Right lobe of liver (tissue), 6 donors: ENCODE measurements around the gene ENO1. TPM values are rescaled to one million over a fixed set of nuclear protein-coding genes. Genes with fewer than 3 reads are reported as not detected.

Experiments used
- ATAC-seq, 4 donors: fragments of 200-7000 bp; cut with Tn5 transposase; one replicate each; pipeline ENCODE4 v1.9.1; 2020; ENCODE audit warnings: mild to moderate bottlenecking in 4 of 4, moderate library complexity in 4 of 4
- DNase-seq, 3 donors: peaks; one replicate each; pipeline ENCODE4 v3.0.0-alpha.2; 2020
- H3K27ac ChIP-seq, 3 donors: fragments of 200-600 bp; one replicate each; pipeline ENCODE4 v1.8.0; 2022
- H3K27me3 ChIP-seq, 2 donors: fragments of 200-600 bp; one replicate each; pipeline ENCODE4 v1.8.0; 2022
- H3K36me3 ChIP-seq, 4 donors: fragments of 200-600 bp; sonication (generic) in 1 of 4; one replicate each; pipeline versions ENCODE4 v1.5.1 to v1.8.0; 2017 to 2022; ENCODE audit warnings: control low read depth in 1 of 4
- H3K4me1 ChIP-seq, 4 donors: fragments of 200-600 bp; sonication (generic) in 1 of 4; one replicate each; pipeline versions ENCODE4 v1.5.1 to v1.8.0; 2017 to 2022; ENCODE audit warnings: control low read depth in 1 of 4
- H3K4me3 ChIP-seq, 3 donors: fragments of 200-600 bp; one replicate each; pipeline ENCODE4 v1.8.0; 2022
- H3K9me3 ChIP-seq, 4 donors: fragments of 200-600 bp; sonication (generic) in 1 of 4; one replicate each; pipeline versions ENCODE4 v1.5.1 to v1.8.0; 2017 to 2022; ENCODE audit warnings: control low read depth in 1 of 4
- POLR2A ChIP-seq: fragments of 450-650 bp; IDR thresholded peaks from one replicate; pipeline ENCODE4 v1.6.1; 2017; ENCODE audit warnings: antibody characterized with exemption, mild to moderate bottlenecking
- WGBS: methylation state at CpG from one replicate; pipeline ENCODE4 v1.1.6; 2018; ENCODE audit warnings: low coverage, low lambda C conversion rate; ENCODE audit not compliant: insufficient coverage; ENCODE audit errors: missing lambda C conversion rate; 5-methylcytosine and 5-hydroxymethylcytosine counted together
- intact Hi-C, 2 donors: fragments of 100-400 bp; cut with DNase I; formaldehyde crosslinking; loops; one replicate each; pipeline versions ENCODE4 v1.11.2 to v1.14.1; 2022
- total RNA-seq, 6 experiments: library from RNA; depleted of rRNA in 2 of 6; stranded (reverse); fragments of >200 nt in 2 of 6; fragmentation: NEBNext Ultra II Directional in 3 of 6; extraction: Animal tissue kit (Norgen Biotek cat#: 25700) in 3 of 6; gene quantifications; one replicate each; pipeline versions ENCODE4 v1.1.0 to v1.2.4, GENCODE V29; 2016 to 2023
- TF ChIP-seq, protein P1 (sequence below), 4 donors: fragments of 200-600 bp in 3 of 4; fragments of 450-650 bp in 1 of 4; IDR thresholded peaks; one replicate each; pipeline versions ENCODE4 v1.5.1 to v1.8.0; 2016 to 2022; ENCODE audit warnings: antibody characterized with exemption in 4 of 4, mild to moderate bottlenecking in 2 of 4
- donor health status: DM: no; HTN: yes; CAD: no.
- donor health status: DM: no; HTN: no; CAD: no.
- donor health status: DM: no; HTN: no; CAD: no.
- donor health status: DM: no; HTN: yes; CAD: no.
- donor health status: DM: no; HTN: yes; CAD: no.

ENO1 gene
- total RNA-seq, 6 experiments from 2014 or later: 314 to 792 (median 539) TPM

DNA sequence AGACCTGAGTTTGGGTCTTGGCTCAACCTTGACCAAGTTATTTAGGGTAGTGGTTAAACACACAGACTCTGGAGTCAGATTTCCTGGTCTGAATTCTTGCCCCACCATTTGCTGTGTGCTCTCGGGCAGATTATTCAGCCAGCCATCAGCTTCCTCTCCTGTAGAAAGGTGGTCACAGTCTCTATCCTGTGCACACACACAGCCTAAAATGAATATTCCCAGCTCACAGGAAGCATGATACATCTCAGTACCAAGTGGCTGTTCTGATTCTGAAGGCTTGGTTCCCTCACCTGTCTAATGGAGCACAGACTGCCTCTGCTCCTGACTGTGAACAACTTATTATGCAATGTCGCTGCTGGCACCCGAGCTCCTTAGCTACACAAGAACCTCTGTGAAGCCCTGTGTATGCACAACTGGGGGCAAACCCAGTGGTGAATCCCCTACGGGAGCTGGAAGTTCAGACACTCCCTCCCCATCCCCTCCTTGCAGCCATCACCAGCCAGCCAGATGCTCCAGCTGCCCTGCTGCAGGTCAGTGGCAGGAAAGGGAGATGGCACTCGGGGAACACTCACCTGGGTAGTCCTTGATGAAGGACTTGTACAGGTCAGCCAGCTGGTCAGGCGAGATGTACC, 13.7 kb downstream of the ENO1 start:
- ATAC-seq (no peak), DNase-seq (no peak)
- no peak overlapping the region for H3K4me3 ChIP-seq
- no peaks in the 10 kb centered on the region for H3K9me3 ChIP-seq
- 70% methylated on average over 2 of the region's 6 CpGs for WGBS
- TF ChIP-seq, protein P1, sequence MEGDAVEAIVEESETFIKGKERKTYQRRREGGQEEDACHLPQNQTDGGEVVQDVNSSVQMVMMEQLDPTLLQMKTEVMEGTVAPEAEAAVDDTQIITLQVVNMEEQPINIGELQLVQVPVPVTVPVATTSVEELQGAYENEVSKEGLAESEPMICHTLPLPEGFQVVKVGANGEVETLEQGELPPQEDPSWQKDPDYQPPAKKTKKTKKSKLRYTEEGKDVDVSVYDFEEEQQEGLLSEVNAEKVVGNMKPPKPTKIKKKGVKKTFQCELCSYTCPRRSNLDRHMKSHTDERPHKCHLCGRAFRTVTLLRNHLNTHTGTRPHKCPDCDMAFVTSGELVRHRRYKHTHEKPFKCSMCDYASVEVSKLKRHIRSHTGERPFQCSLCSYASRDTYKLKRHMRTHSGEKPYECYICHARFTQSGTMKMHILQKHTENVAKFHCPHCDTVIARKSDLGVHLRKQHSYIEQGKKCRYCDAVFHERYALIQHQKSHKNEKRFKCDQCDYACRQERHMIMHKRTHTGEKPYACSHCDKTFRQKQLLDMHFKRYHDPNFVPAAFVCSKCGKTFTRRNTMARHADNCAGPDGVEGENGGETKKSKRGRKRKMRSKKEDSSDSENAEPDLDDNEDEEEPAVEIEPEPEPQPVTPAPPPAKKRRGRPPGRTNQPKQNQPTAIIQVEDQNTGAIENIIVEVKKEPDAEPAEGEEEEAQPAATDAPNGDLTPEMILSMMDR (IDR thresholded peaks at IDR 0.05): no peak
- no peak for TF ChIP-seq POLR2A
- no peak overlapping the region for H3K27ac ChIP-seq
- H3K36me3 ChIP-seq: peaks cover 53 to 100% (median 77%) of the 10 kb centered on the region in 4 donors
- intact Hi-C loops: no loop called here
- H3K27me3 ChIP-seq: no peaks in the 10 kb centered on the region
- H3K4me1 ChIP-seq: peaks cover 0 to 20% (median 5%) of the 10 kb centered on the region in 4 donors

DNA sequence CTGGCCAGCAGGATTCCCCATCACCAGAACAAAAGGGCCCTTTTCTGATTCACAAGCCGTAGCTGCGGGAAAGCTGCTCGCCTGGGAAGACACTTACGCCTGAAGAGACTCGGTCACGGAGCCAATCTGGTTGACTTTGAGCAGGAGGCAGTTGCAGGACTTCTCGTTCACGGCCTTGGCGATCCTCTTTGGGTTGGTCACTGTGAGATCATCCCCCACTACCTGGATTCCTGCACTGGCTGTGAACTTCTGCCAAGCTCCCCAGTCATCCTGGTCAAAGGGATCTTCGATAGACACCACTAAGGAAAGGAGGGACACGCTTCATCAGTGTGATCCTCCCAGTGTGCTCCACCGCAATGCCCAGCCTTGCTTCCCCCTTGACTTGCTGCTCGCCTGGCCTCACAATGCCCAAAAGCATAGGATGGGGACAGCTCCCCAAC, 14.7 kb downstream of the ENO1 start:
- 90% methylated on average over 2 of the region's 13 CpGs for WGBS
- no peak for TF ChIP-seq POLR2A
- TF ChIP-seq, protein P1 (IDR thresholded peaks at IDR 0.05): no peak
- ATAC-seq (no peak), DNase-seq (no peak)
- no peak overlapping the region for H3K4me3 ChIP-seq
- peaks cover 50 to 96% (median 74%) of the 10 kb centered on the region in 4 donors for H3K36me3 ChIP-seq
- no peaks in the 10 kb centered on the region for H3K9me3 ChIP-seq
- intact Hi-C loops: no loop called here
- H3K27me3 ChIP-seq: no peaks in the 10 kb centered on the region
- peaks cover 0 to 18% (median 3%) of the 10 kb centered on the region in 4 donors for H3K4me1 ChIP-seq
- no peak overlapping the region for H3K27ac ChIP-seq

DNA sequence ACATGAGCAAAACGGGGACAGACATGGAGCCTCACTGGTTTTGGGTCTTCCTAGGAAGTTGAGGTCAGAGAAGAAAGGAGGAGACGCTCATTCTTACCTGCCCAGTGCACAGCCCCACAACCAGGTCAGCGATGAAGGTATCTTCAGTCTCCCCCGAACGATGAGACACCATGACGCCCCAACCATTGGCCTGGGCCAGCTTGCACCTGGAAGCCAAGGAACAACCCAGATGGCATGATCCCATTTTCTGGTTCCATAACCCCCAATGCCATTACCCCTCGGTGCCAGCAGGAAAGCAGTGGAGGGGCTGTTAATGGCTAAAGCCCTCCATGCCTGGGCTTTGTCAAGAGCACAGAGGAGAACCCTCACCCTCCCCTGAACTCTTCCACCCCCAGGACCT, 15.3 kb downstream of the ENO1 start:
- no peak for DNase-seq
- Histone ChIP-seq H3K36me3 (peaks cover 53 to 95% (median 69%) of the 10 kb centered on the region in 4 donors), H3K4me3 (no peak overlapping the region), H3K27me3 (no peaks in the 10 kb centered on the region), H3K9me3 (no peaks in the 10 kb centered on the region), H3K4me1 (peaks cover 0 to 18% (median 2%) of the 10 kb centered on the region in 4 donors), H3K27ac (no peak overlapping the region)
- 98% methylated on average over 5 of the region's 7 CpGs for WGBS
- intact Hi-C loops: no loop called here
- no peak for ATAC-seq
- TF ChIP-seq POLR2A: no peak
- TF ChIP-seq, protein P1 (IDR thresholded peaks at IDR 0.05): no peak

DNA sequence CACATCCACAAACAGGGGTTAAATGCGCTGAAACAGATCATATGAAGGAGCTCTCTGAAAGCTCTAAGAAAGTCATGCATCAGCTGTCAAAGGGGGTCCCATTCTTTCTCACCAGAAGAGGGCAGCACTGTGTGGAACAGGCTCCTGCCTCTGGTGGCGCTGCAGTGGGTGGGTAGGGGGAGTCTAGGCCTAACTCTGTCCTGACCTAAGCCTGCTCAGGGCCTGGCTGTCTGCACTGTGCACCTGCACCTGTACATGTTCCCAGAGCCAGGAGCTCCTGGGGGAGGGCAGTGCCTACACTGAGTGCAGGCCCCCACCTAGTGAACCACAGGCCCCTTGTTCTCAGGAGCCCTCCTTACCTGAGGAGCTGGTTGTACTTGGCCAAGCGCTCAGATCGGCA, 16.0 kb downstream of the ENO1 start:
- DNase-seq: no peak
- Histone ChIP-seq H3K9me3 (no peaks in the 10 kb centered on the region), H3K36me3 (peaks cover 46 to 93% (median 65%) of the 10 kb centered on the region in 4 donors), H3K27me3 (no peaks in the 10 kb centered on the region), H3K27ac (no peak overlapping the region), H3K4me3 (no peak overlapping the region), H3K4me1 (peaks cover 0 to 21% (median 1%) of the 10 kb centered on the region in 4 donors)
- WGBS: no CpG with 5 or more reads among the region's 4 CpGs
- peak; percentile 10 to 43 (median 20) for ATAC-seq
- intact Hi-C loops: no loop called here
- TF ChIP-seq, protein P1 (IDR thresholded peaks at IDR 0.05): peak; percentile 26 to 46 (median 33)
- no peak for TF ChIP-seq POLR2A
